Measurements from ENCODE around the gene SYDE2.

Gene SYDE2

DNA sequence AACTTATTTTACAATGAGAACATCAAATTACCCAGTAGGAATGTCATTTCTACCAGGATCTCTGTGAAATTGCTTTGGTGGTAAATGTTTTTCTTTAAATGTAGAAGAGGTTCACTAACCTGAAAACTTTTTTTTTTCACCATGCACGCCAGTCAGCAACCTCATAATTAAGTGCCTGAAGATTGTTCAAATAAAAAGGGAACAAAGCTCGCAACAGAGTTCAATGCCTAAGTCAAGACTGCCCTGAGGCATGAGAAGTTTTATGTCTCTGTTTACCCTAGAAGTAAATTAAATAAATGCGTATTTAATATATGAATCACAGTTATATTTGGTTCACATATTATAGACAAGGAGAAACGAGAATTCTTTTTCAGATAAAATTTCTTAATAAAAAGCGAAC, 13.8 kb upstream of the SYDE2 start:
- Histone ChIP-seq H3K9ac (ENCODE audit: low read length) (no peak overlapping the region), H3K4me2 (ENCODE audit: low read depth, low read length) (no peak overlapping the region), H3K4me1 (ENCODE audit: low read length) (no peaks in the 10 kb centered on the region), H3K27me3 (replicated peaks; ENCODE audit: insufficient read depth, low read length) (no peaks in the 10 kb centered on the region), H2AFZ (ENCODE audit: low read length) (no peak overlapping the region), H3K9me2 (replicated peaks; ENCODE audit: insufficient read depth, low read length) (no peaks in the 10 kb centered on the region), H4K20me1 (ENCODE audit: insufficient read depth, low read length) (no peaks in the 10 kb centered on the region), H3K9me3 (replicated peaks; ENCODE audit: insufficient read depth, low read length) (no peaks in the 10 kb centered on the region), H3K4me3 (ENCODE audit: low read length) (no peak overlapping the region), H3F3A (ENCODE audit: insufficient read depth, low read length) (no peaks in the 10 kb centered on the region), H3K27ac (ENCODE audit: low read length) (no peak overlapping the region), H3K79me2 (ENCODE audit: low read length) (no peaks in the 10 kb centered on the region), H3K36me3 (replicated peaks; ENCODE audit: insufficient read depth, low read length) (no peaks in the 10 kb centered on the region)
- DNase-seq = no peak
- no peak for TF ChIP-seq EZH2phosphoT487 (IDR thresholded peaks at IDR 0.05; ENCODE audit: low read length)
- no peak for TF ChIP-seq EZH2 (optimal IDR thresholded peaks at IDR 0.05; ENCODE audit: low read depth, low read length)
- TF ChIP-seq, protein P1, sequence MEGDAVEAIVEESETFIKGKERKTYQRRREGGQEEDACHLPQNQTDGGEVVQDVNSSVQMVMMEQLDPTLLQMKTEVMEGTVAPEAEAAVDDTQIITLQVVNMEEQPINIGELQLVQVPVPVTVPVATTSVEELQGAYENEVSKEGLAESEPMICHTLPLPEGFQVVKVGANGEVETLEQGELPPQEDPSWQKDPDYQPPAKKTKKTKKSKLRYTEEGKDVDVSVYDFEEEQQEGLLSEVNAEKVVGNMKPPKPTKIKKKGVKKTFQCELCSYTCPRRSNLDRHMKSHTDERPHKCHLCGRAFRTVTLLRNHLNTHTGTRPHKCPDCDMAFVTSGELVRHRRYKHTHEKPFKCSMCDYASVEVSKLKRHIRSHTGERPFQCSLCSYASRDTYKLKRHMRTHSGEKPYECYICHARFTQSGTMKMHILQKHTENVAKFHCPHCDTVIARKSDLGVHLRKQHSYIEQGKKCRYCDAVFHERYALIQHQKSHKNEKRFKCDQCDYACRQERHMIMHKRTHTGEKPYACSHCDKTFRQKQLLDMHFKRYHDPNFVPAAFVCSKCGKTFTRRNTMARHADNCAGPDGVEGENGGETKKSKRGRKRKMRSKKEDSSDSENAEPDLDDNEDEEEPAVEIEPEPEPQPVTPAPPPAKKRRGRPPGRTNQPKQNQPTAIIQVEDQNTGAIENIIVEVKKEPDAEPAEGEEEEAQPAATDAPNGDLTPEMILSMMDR (IDR thresholded peaks at IDR 0.05; ENCODE audit: low read length) = no peak

DNA sequence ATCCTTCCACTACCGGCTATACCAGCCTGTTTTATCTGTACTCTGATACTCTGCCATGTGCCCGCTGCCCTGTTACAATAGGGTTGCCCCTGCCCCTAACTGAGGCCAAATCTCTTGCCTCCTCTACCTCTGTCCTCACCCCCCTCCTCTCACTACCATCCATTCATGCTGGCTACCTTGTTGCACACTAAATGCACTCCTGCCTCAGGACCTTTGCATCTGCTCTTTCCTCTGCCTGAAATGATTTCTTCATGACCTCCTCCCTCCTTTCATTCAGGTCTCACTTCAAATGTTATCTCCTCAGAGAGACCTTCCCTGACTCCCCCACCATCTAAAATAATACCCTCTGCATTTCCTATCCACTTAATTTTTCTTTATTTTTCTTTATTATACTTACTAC, 7.7 kb upstream of the SYDE2 start:
- Histone ChIP-seq H3K9me2 (replicated peaks; ENCODE audit: insufficient read depth, low read length) (no peaks in the 10 kb centered on the region), H2AFZ (ENCODE audit: low read length) (no peak overlapping the region), H3K79me2 (ENCODE audit: low read length) (no peaks in the 10 kb centered on the region), H3K27ac (ENCODE audit: low read length) (no peak overlapping the region), H3K4me3 (ENCODE audit: low read length) (no peak overlapping the region), H4K20me1 (ENCODE audit: insufficient read depth, low read length) (no peaks in the 10 kb centered on the region), H3K9me3 (replicated peaks; ENCODE audit: insufficient read depth, low read length) (no peaks in the 10 kb centered on the region), H3K4me1 (ENCODE audit: low read length) (no peaks in the 10 kb centered on the region), H3K36me3 (replicated peaks; ENCODE audit: insufficient read depth, low read length) (no peaks in the 10 kb centered on the region), H3K9ac (ENCODE audit: low read length) (no peak overlapping the region), H3K4me2 (ENCODE audit: low read depth, low read length) (no peak overlapping the region), H3K27me3 (replicated peaks; ENCODE audit: insufficient read depth, low read length) (no peaks in the 10 kb centered on the region), H3F3A (ENCODE audit: insufficient read depth, low read length) (no peaks in the 10 kb centered on the region)
- TF ChIP-seq EZH2 (optimal IDR thresholded peaks at IDR 0.05; ENCODE audit: low read depth, low read length) = no peak
- TF ChIP-seq, protein P1 (IDR thresholded peaks at IDR 0.05; ENCODE audit: low read length) = no peak
- TF ChIP-seq EZH2phosphoT487 (IDR thresholded peaks at IDR 0.05; ENCODE audit: low read length) = no peak
- no peak for DNase-seq

DNA sequence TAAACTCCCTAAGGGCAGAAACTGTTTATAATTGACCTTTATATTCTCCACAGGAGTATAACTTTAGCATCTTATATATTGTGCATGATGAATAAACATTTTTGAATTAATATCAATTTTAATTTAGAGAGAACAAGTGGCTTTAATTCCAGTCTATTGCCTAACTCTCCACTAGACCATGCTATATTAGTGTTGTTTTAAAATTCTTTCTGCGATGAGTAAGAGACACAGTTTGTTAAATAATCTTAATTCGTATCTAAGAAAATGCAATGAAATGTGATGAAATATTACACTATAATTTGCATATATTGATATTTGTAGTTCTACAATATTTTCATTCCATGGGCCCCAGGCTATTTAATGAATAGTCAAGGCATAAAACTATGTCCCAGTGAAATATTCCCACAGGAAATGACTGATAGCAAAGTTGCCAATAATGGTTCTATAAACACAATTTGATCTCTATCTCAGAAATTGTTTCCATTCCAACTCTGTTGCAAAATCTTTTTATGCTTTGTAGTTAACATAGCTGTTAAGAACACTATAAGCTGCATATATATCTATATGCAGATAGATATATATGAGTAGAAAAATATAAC, 2.9 kb upstream of the SYDE2 start:
- DNase-seq = no peak
- Histone ChIP-seq H3K36me3 (replicated peaks; ENCODE audit: insufficient read depth, low read length) (no peaks in the 10 kb centered on the region), H3K27ac (ENCODE audit: low read length) (no peak overlapping the region), H3F3A (ENCODE audit: insufficient read depth, low read length) (no peaks in the 10 kb centered on the region; the same call in 1 of the 2 replicates), H3K4me3 (ENCODE audit: low read length) (no peak overlapping the region), H2AFZ (ENCODE audit: low read length) (no peak overlapping the region), H3K9ac (ENCODE audit: low read length) (no peak overlapping the region), H3K4me2 (ENCODE audit: low read depth, low read length) (no peak overlapping the region), H3K9me2 (replicated peaks; ENCODE audit: insufficient read depth, low read length) (no peaks in the 10 kb centered on the region), H3K4me1 (ENCODE audit: low read length) (peaks cover 6% of the 10 kb centered on the region; the same call in 1 of the 2 replicates), H3K27me3 (replicated peaks; ENCODE audit: insufficient read depth, low read length) (no peaks in the 10 kb centered on the region), H3K9me3 (replicated peaks; ENCODE audit: insufficient read depth, low read length) (no peaks in the 10 kb centered on the region), H3K79me2 (ENCODE audit: low read length) (peaks cover 18% of the 10 kb centered on the region), H4K20me1 (ENCODE audit: insufficient read depth, low read length) (no peaks in the 10 kb centered on the region)
- no peak for TF ChIP-seq EZH2 (optimal IDR thresholded peaks at IDR 0.05; ENCODE audit: low read depth, low read length)
- TF ChIP-seq, protein P1 (IDR thresholded peaks at IDR 0.05; ENCODE audit: low read length) = no peak
- TF ChIP-seq EZH2phosphoT487 (IDR thresholded peaks at IDR 0.05; ENCODE audit: low read length) = no peak

Data from MM.1S (cell line).